MCF 10A (cell line): ENCODE results near the gene PSMB3. TPM values are rescaled to one million over a fixed set of nuclear protein-coding genes. Genes with fewer than 3 reads are reported as not detected.

ENCODE experiments used
- BruUV-seq: library from RNA; stranded (reverse); fragments of 400-500 nt; replicated peaks from 2 replicates; lab custom pipeline; 2021; lab: Mats Ljungman, UMichigan
- CTCF ChIA-PET: fragments of 300-600 bp; sonication (Branson Sonifier 250); formaldehyde crosslinking; extraction: SDS; loops from one replicate; lab custom pipeline; 2021; ENCODE audit warnings: antibody characterized with exemption, inconsistent platforms; lab: Yijun Ruan, JAX
- POLR2A ChIA-PET: fragments of 300-600, 350-650 bp; sonication (Branson Sonifier 250); formaldehyde crosslinking; extraction: SDS; loops from one replicate; lab custom pipeline; 2020; ENCODE audit warnings: antibody characterized with exemption, inconsistent platforms; lab: Yijun Ruan, JAX
- DNase-seq: peaks from one replicate; pipeline ENCODE4 v3.0.0-alpha.2; 2018; ENCODE audit not compliant: unreplicated experiment
- H3K27ac Mint-ChIP-seq: one replicate; pipeline ENCODE4 v1.8.0; 2022; ENCODE audit warnings: mild to moderate bottlenecking, low read depth, mixed read lengths; ENCODE audit not compliant: unreplicated experiment
- H3K27me3 Mint-ChIP-seq: one replicate; pipeline ENCODE4 v1.8.0; 2022; ENCODE audit warnings: mixed read lengths; ENCODE audit not compliant: insufficient read depth, unreplicated experiment
- H3K36me3 Mint-ChIP-seq: one replicate; pipeline ENCODE4 v1.8.0; 2022; ENCODE audit warnings: mild to moderate bottlenecking, moderate library complexity, mixed read lengths; ENCODE audit not compliant: insufficient read depth, unreplicated experiment
- H3K4me1 Mint-ChIP-seq: one replicate; pipeline ENCODE4 v1.8.0; 2022; ENCODE audit warnings: mixed read lengths; ENCODE audit not compliant: insufficient read depth, unreplicated experiment
- H3K4me3 Mint-ChIP-seq: one replicate; pipeline ENCODE4 v1.8.0; 2022; ENCODE audit warnings: mild to moderate bottlenecking, moderate library complexity, mixed read lengths; ENCODE audit not compliant: unreplicated experiment
- H3K9me3 Mint-ChIP-seq: one replicate; pipeline ENCODE4 v1.8.0; 2022; ENCODE audit warnings: mixed read lengths; ENCODE audit not compliant: unreplicated experiment
- intact Hi-C: fragments of 100-400 bp; cut with micrococcal nuclease; formaldehyde crosslinking; loops from 2 replicates; pipeline ENCODE4 v1.14.1; 2022
- total RNA-seq: library from RNA; stranded (reverse); gene quantifications from 2 replicates; pipeline ENCODE4 v1.2.3, GENCODE V29; 2022
- TF ChIP-seq, protein P1 (sequence below): fragments of 200-600 bp; IDR thresholded peaks from one replicate; pipeline ENCODE4 v1.8.0; 2022; ENCODE audit warnings: antibody characterized with exemption, mild to moderate bottlenecking; ENCODE audit not compliant: unreplicated experiment

The PSMB3 gene
- total RNA-seq, 1 experiment from 2014 or later, result 145 TPM

DNA sequence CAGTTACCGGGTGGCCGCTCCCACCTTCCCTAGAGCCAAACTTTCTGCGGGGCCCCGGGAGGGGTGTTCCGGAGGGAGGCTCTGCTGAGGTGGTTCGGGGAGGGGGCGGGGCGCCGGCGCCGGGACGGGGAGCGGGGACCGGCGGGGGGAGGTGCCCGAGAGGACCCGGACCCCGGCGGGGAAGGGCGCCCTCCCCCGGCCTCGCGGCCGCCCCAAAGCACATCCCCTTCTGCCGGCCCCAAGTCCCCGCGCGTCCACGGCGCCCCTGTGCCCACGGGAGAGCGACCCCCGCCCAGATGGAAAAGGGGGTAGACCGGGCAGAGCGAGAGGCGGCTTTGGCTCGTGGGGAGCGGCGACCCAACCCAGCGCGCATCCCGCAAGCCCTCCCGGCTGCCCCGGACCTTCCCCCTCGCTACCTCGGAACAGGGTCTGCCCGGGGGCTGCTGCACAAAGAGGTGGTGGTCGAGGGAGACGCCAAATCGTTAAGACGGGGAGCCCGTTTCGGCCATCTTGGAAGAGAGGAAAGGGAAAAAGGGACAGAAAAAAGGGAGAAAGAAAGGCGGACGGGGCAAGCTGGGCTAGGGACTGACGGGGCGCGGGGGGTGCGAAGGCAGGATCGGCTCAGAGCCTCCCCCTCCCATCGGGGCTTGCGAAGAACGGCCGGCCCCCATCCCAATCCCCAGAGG lies 4.9 kb upstream of the PSMB3 start:
- no peak for DNase-seq
- Mint-ChIP-seq H3K4me3 (peak overlapping the region; percentile 96), H3K9me3 (no peaks in the 10 kb centered on the region), H3K27ac (peak overlapping the region; percentile 26), H3K4me1 (peaks cover 46% of the 10 kb centered on the region), H3K27me3 (no peaks in the 10 kb centered on the region), H3K36me3 (peaks cover 28% of the 10 kb centered on the region)
- TF ChIP-seq, protein P1, sequence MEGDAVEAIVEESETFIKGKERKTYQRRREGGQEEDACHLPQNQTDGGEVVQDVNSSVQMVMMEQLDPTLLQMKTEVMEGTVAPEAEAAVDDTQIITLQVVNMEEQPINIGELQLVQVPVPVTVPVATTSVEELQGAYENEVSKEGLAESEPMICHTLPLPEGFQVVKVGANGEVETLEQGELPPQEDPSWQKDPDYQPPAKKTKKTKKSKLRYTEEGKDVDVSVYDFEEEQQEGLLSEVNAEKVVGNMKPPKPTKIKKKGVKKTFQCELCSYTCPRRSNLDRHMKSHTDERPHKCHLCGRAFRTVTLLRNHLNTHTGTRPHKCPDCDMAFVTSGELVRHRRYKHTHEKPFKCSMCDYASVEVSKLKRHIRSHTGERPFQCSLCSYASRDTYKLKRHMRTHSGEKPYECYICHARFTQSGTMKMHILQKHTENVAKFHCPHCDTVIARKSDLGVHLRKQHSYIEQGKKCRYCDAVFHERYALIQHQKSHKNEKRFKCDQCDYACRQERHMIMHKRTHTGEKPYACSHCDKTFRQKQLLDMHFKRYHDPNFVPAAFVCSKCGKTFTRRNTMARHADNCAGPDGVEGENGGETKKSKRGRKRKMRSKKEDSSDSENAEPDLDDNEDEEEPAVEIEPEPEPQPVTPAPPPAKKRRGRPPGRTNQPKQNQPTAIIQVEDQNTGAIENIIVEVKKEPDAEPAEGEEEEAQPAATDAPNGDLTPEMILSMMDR, result no peak
- intact Hi-C loops, result no loop called here
- CTCF ChIA-PET, result interaction anchor here (5.4 kb wide), 1 partner anchor 13 kb away, joined by 45 read pairs; no protein-coding TSS in a partner anchor
- BruUV-seq, result no TSS peak
- POLR2A ChIA-PET, result interaction anchor here (2.3 to 2.5 kb wide), 2 partner anchors 17 to 42 kb away, joined by 10 to 11 read pairs; partner anchors contain the start of genes CISD3 and MLLT6

DNA sequence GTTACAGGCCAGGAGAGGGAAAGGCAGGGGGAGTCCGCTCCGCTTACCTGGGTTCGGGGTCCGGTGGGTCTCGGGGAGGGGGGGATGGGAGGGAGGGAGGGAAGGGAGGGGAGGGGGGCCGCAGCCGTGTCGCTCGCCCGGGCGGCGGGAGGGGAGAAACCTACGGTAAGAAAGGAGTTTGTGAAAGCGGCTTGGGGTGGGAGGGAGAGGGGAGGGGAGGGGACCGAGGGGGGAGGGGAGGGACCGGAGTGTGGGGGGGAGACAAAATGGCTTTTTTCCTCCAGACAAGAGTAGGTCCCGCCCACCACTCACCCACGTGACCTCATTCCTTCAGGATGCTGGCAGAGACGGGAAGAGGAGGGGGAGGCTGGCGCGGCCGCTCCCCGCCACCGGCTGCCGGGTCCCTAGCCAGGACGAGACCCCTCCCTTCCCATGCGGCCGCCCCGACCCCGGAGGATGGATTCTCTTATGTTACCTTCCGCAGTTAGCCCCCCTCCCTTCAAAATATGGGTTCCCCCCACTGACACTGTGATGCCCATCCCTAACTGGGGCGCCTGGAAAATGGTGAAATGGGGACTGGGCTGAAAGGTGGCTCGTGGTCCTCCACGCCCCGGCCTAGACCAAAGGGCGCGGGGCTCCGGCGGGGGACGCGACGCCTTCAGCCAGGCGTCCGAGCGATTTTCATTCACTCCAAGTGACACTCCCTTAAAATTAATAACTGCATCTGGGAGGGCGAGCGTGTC lies 4.2 kb upstream of the PSMB3 start, which contains the start of gene PCGF2:
Gene PCGF2, minus strand, starts transcription at position 188 of the 743 bp plus-strand sequence. CDS start 7,934 bp downstream, outside the sequence.
- intact Hi-C loops, result no loop called here
- H3K4me3 Mint-ChIP-seq, result peak within 1 kb of the TSS; percentile 96
- H3K27ac Mint-ChIP-seq, result peak within 1 kb of the TSS; percentile 26
- ChIA-PET POLR2A (interaction anchor here (1.5 to 4.4 kb wide), 3 partner anchors 17 to 405 kb away, joined by 3 to 46 read pairs (median 3); partner anchors contain the start of gene CISD3), CTCF (no interaction called here)
- DNase-seq, result peak; percentile 84
- no peaks in the 10 kb centered on the region for H3K27me3 Mint-ChIP-seq
- peaks cover 31% of the 10 kb centered on the region for H3K36me3 Mint-ChIP-seq
- no TSS peak for BruUV-seq
- TF ChIP-seq, protein P1, result no peak
- H3K4me1 Mint-ChIP-seq, result peaks cover 45% of the 10 kb centered on the region
- H3K9me3 Mint-ChIP-seq, result no peaks in the 10 kb centered on the region

DNA sequence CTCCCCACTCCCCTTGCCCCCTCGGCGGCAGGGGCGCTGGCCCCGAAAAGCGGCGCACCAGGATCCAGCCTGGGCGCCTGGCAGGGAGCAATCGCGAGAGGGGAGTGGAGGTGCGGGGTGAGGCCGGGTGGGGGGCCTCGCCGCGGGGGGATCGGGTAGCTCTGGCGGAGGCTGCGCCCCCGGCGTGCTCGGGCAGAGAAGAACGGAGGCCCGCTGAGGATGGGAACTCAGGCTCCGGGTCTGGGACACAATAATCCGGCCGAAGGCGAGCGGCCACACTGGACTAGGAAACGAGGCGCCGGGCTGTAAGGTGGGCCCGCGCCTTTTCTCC lies 3.7 kb upstream of the PSMB3 start:
- no TSS peak for BruUV-seq

More for the DNA sequence above, 3.7 kb upstream of the PSMB3 start:
- POLR2A ChIA-PET, result interaction anchor here (0.9 to 4.4 kb wide), 6 partner anchors 17 to 405 kb away, joined by 3 to 46 read pairs (median 3); partner anchors contain the start of genes CISD3 and LASP1
- no peaks in the 10 kb centered on the region for H3K27me3 Mint-ChIP-seq
- H3K4me1 Mint-ChIP-seq, result peaks cover 49% of the 10 kb centered on the region
- peak overlapping the region; percentile 96 for H3K4me3 Mint-ChIP-seq
- DNase-seq, result no peak
- TF ChIP-seq, protein P1, result no peak
- CTCF ChIA-PET, result no interaction called here
- peaks cover 33% of the 10 kb centered on the region for H3K36me3 Mint-ChIP-seq
- intact Hi-C loops, result no loop called here
- H3K27ac Mint-ChIP-seq, result no peak overlapping the region
- H3K9me3 Mint-ChIP-seq, result no peaks in the 10 kb centered on the region
